Embryonic facial prominence (tissue), 1 donor: ENCODE data around the gene SUSD4.

Experiments
- DNase-seq: peaks from one replicate; pipeline ENCODE4 v3.0.0-alpha.2; 2016; ENCODE audit errors: extremely low spot score

Gene SUSD4

DNA sequence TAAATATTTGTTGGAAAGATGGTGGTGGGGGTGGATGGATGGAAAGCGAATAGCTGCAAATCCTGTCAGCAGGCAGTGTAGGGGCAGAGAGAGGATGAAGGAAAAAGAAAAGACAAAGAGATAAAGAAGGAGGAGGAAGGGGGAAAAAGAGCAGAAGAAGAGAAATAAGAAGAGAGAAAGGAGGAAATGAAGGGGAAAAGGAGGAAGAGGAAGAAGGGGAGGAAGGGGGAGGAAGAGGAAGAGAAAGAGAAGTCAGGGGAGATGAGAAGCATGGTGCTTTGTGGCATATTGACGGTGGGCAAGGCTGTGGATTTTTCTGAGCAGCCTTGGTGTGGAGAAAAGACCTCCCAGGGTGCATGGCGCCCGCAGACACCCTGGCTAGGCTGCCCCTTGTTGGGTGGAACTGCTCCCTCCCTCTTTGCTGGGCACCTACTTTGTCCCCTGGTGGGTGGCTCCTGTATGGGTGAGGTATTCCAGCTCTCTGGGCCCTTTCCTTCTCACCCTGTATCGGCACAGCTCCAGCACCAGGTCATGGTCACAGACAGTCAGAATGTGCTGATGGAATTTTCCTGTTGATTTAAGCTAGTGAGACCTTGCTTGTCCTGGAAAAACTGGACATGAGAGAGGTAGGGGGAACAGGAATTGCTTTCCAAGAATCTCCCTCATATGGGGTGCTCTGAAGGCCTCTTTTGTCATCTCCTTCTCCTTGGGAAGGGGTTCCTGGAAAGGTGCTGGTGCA, 175.2 kb downstream of the SUSD4 start:
- no peak for DNase-seq

GRCh38 chr1:223186800-223187199, 177.2 kb downstream of the SUSD4 start:
- DNase-seq = no peak

- no peak for DNase-seq
These were observed 180.6 kb downstream of the SUSD4 start for GRCh38 chr1:223183268-223183862.

GRCh38 chr1:223180731-223181321, 183.2 kb downstream of the SUSD4 start:
- DNase-seq = no peak

DNA sequence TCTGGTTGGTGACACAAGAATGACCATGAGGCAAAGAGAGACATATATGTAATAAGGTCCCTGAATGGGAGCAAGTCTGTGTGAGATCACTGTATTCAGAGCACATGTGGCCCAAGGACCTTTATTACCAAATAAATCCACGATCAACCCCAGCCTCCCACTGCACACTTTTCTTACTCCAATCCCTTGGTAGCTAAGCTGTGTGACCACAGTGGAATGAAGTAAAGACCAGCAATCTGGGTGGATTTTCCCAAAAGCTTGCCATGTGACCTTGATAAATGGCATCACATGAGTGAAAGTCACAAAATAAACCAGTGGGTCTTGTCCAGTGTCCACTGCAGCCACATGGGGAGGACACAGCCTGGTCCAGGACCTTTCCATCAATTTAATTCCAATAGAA, 184.2 kb downstream of the SUSD4 start:
- DNase-seq = no peak

GRCh38 chr1:223179280-223179679, 184.7 kb downstream of the SUSD4 start:
- DNase-seq = no peak

DNA sequence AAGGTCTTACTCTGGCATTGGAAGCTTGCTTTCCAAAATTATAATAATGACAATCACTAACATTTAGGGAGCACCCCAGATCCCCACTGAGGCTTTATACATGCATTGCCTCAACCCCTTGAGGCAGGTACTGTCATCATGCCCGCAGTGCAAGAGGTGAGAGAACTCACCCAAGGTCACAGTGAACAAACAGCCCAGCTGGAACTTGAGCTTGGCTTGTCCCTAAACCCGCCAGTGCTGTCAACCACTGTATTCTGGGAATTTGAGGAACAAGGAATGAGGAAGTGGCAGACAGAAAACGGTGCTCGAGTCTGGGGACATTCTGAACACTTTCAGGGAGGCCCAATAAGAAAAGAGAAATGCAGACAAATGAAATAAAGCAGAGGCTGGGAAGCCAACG, 186.3 kb downstream of the SUSD4 start:
- DNase-seq = no peak

GRCh38 chr1:223176437-223176836, 187.5 kb downstream of the SUSD4 start:
- DNase-seq = no peak

DNA sequence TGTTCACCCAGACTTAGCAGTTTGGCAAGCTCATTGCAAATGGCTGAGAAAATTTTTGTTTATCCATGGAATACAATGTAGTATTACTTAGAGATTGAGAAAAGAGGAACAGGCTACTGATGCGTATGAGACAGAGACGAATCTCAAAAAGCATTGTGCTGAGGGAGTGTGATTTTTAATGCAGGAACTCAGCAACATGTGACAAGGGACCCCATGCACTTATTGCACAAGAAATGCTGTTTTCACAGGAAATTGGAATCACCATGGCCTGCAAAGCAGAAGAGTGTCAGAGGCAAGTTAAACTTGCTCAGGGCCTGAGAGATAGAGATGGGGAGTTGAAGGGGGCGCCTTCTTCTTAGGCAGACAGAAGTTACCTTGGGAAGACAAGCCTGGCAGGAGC, 188.3 kb downstream of the SUSD4 start:
- no peak for DNase-seq

DNA sequence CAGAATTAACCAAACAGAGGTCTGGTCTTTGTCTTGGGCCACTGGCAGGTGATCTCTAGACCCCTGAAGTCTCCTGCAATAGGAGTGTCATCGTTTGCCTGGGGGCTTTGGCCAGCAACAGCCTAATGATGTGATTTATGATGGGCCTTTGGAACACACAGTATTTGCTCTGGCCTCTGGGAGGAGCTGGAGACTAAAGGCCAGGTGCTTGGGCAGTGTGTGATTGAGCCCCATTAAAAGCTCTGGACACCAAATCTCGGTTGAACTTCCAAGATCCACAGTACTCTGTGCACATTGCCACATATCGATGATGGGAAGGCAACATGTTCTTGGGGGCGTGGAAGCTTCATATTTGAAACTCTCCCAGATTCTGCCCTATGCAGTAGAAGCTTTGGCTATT, 188.9 kb downstream of the SUSD4 start:
- no peak for DNase-seq
